HG03342 (cell line): ENCODE measurements around the gene TMEM158.
A peak's percentile ranks its signal among the peaks of the same experiment; 100 is the strongest.

Experiments used
- ATAC-seq: cut with Tn5 transposase; IDR thresholded peaks from one replicate; pipeline ENCODE4 v1.9.1; 2021; ENCODE audit warnings: mild to moderate bottlenecking, moderate library complexity; ENCODE audit not compliant: unreplicated experiment

The TMEM158 gene

GRCh38 chr3:45226206-45226915 is at the start of gene TMEM158:
Gene TMEM158 (minus strand): TSS chr3:45226287. CDS start chr3:45226027, 260 bp downstream.
- peak; percentile 72 for ATAC-seq

GRCh38 chr3:45275006-45275704 is 49.1 kb upstream of the TMEM158 start:
- ATAC-seq: no peak

DNA sequence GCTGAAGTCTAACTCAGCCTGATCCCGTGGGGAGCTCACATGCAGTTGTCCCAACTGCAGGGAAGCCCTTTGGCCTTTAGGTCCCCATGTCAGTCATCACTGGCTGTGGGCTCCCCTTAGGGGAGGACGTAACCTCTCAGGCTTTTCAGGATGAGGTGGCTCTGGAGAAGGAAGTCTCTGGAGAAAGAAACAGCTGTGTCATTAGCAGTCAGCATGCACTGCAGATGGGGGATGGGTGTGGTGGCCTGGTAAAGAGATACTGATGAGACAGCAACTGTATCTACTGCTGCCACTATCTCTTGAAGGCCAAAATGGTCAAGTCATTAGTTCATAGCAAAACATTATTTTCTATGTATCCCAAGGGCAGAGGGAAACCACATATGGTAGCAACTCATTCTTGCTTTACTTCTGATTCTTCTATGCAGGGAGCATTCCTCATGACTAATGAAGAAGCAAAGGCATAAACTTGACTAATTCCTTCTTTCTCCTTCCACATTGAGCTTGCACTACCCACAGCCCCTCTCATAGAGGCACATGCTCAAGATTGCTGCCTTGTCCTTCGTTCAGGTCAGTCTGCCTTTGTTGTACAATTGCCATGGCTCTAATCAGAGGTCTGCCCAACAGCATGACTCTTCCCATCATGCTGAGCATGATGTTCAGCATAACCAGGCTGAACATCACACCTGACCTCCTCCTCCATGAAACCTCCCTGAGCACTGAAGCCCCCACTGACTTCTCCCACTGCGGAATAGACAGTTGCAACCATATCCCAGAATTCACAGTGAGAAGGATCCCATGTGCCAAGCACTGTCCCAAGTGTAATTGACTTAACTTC is 47.8 kb upstream of the TMEM158 start:
- no peak for ATAC-seq

DNA sequence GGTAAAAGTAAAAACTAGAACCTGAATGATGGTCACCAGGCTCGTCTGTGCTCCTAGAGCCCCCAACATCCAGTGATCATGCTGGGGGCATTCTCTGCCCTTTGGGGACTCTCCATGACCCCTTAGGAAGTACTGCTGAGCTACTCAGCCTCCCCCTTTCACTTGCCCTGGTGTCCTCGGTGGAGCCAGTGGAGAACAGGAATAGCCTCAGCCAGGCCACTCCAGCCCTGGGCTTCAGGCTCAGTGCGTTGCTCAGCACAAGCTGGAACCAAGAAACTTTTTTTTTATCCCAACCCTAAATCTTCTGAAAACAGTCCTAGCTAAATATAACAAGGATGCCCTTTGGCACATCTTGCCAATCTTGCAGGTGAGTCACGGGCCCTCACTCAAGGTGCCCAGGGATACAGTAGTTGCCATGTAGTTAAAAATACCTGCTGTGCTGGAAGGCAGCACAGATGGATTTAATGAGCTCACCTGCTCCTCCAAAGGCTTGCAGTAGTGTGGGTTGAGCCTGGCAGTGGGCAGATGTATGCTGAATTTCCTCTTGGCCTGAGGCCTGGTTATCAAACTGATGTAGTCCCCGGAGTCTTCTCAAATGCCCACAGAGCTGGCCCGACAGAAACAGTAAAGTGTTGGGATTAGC is 46.9 kb upstream of the TMEM158 start:
- no peak for ATAC-seq

- ATAC-seq: no peak
Measured at GRCh38 chr3:45272032-45272810, 46.1 kb upstream of the TMEM158 start.

DNA sequence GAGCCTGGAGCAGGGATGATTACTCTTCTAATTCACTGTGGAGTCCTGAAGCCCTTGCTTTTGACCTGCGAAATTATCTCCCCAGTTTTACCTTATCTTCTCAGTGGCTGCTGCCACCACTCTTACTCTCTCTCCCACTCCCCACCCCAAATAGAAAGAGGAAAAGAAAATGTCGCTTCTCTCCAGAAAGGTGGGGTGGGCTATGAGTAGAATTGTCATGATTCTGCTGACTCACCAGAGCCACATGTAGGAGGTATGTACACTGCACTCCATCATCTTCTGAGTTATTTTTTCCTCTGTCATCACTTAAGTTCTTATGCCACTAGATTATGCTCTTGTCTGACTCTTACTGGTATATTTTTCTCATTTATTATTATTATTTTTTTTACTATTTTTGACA is 43.9 kb upstream of the TMEM158 start:
- ATAC-seq: no peak

DNA sequence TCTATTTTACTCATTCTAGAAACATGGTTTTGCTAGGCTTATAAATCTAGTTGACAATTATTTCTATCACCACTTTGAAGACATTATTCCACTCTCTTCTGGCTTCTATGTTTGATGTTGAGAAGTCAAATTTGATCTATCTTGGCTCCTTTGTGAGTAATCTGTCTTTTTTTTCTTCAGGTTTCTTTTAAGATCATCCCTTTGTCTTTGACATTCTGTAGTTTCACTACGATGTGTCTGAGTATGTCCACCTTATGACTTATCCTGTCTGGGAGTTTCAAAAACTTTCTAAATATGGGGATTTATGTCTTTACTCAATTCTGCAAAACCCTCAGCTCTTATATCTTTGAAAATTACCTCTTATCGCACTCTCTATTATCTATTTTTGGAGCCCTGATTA is 41.0 kb upstream of the TMEM158 start:
- ATAC-seq: no peak

DNA sequence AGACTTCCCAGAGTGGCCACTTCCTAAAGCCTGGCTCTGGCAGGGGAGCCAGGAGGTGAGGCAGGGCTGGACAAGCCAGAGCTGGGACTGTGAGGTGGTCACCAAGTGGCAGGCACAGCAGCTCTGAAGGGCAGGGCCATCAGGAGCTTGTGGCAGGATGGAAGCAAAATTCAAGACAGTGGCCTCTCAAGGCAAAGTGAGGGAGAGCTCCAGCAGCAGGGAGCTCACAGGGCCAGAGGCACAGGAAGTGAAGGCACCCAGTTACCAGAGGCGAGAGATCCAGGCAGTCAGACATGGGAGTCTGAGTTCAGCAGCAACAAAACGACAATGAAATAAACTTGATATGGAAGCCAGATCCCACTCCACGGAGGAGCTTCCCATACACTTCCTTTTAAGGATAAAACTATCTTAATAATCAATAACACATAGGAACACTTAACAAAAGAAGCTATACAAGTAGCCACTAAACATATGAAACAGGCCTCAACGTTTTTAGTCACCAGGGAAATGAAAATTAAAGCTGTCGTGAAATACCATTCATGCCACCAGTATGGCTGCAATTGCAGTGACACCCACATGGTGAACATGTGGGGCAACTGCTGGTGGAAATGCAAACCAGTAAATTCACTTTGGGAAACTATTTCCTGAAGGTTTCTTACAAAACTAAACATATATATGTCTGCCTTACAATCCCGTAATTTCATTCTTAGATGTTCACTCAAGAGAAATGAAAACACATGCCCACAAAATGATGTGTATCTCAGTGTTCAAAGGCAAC is 35.4 kb upstream of the TMEM158 start:
- no peak for ATAC-seq

DNA sequence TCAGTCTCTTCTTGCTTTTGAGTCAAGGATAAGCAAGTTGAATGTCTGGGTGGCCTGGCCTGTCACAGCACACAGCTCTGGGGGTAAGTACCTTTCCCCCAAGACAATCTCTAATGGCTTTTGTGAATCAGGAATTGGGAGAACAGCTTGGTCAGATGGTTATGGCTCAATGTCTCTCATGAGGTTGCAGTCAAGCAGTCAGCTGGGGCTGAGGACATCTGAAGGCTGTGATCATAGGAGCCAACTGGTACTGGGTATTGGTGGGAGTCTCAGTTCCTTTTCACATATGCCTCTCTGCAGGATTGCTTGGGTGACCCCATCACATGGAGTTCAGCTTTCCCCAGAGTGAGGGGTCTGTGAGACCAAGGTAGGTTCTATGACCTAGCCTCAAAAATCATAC is 33.0 kb upstream of the TMEM158 start:
- no peak for ATAC-seq

- ATAC-seq: no peak
Measured at GRCh38 chr3:45258317-45258716, 32.2 kb upstream of the TMEM158 start.

DNA sequence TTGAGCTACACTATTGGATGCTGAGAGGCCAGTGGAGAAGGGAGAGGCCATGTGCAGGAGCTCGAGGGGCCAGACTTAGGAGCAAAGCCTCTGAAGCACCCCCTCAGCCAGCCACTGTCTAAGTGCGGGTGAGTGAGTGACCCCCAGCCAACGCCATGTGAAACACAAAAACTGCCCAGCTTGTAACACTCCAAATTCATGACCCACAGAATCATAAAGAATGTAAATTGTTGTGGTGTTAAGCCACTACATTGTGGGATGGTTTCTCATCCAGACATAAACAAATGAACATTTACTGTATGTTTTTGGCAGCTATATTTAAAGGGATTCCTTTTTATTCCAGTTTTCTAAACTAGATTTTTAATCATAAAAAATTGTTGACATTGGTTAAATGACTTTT is 27.2 kb upstream of the TMEM158 start:
- ATAC-seq: no peak

GRCh38 chr3:45252826-45253225 is 26.7 kb upstream of the TMEM158 start:
- ATAC-seq: no peak

DNA sequence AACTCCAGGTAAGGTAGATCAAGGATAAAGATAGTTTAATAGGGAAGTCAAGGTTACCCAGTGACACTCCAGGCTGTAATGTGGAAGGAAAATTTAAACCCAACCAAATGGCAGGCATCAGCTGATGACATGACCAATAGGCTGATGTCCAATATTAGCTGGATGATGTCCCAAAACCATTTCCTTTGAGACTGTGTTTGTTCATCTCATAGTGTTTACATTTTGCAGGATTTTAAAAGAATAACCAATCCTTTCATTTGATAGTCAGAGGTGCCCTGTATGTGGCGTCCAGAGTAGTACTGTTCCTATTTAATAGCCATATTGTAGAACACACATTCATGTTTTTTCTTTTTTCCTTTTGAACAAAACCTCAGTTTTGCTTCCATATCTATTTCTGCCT is 23.3 kb upstream of the TMEM158 start:
- ATAC-seq: no peak

DNA sequence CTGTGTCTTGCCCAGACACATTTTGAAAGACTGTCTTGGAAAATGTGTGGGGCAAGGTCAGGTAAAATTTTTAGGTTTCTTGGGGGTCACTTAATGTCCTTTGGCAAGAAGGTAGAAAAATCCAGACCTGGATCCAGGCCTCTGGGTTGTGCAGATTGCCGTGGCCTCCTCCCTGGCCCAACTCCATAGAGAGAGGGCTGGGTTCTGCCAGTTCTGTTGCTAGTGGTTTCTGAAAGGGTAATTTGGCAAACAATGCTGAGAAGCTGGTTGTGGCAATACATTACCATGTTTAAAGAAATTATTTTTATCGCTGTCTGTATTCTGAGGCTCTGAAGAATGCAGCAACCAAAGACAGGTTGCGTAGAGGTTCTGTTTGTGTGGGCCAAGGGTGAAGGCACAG is 20.2 kb upstream of the TMEM158 start:
- ATAC-seq: no peak

- ATAC-seq: no peak
Measured at GRCh38 chr3:45244356-45244755, 18.3 kb upstream of the TMEM158 start.

DNA sequence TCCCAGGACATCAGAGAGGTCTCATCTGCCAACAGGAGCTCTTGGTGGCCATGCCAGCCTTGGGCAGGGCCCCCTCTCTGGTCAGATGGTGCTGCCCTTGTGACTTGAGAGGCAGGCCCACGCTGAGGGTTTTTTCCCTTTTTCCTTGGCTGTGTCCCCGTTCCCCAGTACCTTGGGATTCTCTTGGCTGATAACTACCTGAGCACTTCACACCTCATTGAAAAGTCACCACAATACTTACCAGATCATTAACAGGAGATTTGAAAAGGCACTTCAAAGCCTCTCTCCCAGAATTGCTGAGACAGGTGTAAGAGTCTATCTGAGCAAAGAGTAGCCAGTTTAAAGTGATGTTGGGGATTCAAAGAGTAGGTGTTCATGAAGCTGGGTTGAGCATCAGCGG is 15.1 kb upstream of the TMEM158 start:
- ATAC-seq: no peak

- ATAC-seq: no peak
Measured at GRCh38 chr3:45240292-45240691, 14.2 kb upstream of the TMEM158 start.

DNA sequence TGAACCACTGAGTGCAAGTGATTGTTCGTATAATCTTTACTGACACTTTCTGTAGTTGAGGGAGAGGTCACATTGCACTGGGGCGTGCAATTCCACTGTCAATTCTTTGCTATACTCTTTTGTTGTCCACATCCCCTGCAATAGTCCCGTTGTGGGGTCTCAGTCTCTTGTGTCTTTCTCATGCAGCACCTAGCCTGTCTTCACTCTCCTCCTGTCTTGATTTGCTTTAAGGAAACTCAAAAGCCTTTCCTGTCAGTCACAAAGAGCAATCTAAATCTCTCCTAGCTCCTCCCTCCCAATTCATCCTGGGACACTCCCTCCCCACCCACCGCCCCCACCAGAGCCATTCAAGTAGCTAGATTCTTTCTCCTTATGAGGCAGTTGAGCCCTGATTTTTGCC is 13.2 kb upstream of the TMEM158 start:
- ATAC-seq: no peak

DNA sequence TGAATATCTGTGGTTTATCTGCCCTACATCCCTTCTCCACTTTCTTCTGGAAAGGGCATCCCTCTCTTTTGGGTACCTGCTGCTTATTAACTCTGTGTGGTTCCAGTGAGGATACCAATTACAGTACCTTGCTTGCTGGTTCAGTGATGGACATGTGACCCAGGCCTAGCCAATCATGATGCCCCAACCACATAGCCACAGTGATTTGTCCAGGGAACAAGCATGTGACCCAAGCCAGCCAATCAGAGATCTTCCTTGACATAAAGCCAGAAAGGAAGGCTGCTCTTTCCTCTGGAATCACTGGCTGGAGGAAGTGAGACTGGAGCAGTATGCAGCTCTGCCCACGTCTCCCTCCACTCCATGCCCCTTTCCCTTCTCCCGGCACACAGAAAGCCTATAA is 10.9 kb upstream of the TMEM158 start:
- no peak for ATAC-seq

DNA sequence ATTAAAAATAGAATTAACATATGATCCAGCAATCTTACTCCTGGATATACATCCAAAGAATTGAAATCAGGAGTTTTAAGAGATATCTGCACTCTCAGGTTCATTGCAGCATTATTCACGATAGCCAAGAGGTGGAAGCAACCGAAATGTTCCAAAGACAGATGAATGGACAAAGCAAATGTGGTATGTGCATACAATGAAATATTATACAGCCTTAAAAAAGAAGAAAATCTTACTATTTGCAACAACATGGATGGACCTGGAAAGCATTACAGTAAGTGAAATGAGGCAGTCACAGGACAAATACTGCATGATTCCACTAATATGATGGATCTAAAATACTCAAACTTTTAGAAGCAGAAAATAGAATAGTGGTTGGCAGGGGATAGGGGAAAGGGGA is 9.3 kb upstream of the TMEM158 start:
- no peak for ATAC-seq
